Measurements from ENCODE around the gene MTCL1. TPM values are rescaled to one million over a fixed set of nuclear protein-coding genes. Genes with fewer than 3 reads are reported as not detected.

MTCL1 gene
- total RNA-seq, 1 donor from 2014 or later, result 0.80 TPM

GRCh38 chr18:8842506-8842905 is 137.2 kb downstream of the MTCL1 start:
- no peak overlapping the region for H3K4me3 Mint-ChIP-seq
- H3K36me3 Mint-ChIP-seq (ENCODE audit: low read depth), result no peaks in the 10 kb centered on the region
- H3K4me1 Mint-ChIP-seq (ENCODE audit: low read depth), result no peaks in the 10 kb centered on the region
- intact Hi-C loops (cut with micrococcal nuclease), result no loop called here
- H3K27ac Mint-ChIP-seq, result no peak overlapping the region
- H3K27me3 Mint-ChIP-seq (ENCODE audit: insufficient read depth), result peaks cover 7% of the 10 kb centered on the region
- no peaks in the 10 kb centered on the region for H3K9me3 Mint-ChIP-seq
- no peak for DNase-seq (ENCODE audit: low spot score)

DNA sequence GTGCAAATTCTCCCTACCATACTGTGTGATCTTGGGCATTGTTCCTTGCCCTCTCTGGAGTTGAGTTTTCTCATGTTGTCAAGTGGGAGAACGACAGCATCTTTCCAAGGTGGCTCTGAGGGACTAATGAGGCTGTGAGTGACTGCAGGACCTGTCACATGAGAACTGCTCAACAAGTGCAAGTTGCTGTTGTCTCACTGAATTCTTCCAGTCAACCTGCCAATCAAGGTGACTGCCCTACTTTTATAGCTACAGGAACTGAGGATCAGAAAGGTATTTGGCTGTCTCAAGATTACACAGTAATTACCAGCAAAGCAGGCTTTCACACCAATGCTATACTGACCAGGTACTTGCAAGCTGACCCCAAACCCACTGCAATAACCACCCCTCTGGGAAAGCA is 137.6 kb downstream of the MTCL1 start:
- intact Hi-C loops (cut with micrococcal nuclease), result no loop called here
- Mint-ChIP-seq H3K36me3 (ENCODE audit: low read depth) (no peaks in the 10 kb centered on the region), H3K27me3 (ENCODE audit: insufficient read depth) (peaks cover 7% of the 10 kb centered on the region), H3K4me3 (no peak overlapping the region), H3K4me1 (ENCODE audit: low read depth) (no peaks in the 10 kb centered on the region), H3K9me3 (no peaks in the 10 kb centered on the region), H3K27ac (no peak overlapping the region)
- no peak for DNase-seq (ENCODE audit: low spot score)

DNA sequence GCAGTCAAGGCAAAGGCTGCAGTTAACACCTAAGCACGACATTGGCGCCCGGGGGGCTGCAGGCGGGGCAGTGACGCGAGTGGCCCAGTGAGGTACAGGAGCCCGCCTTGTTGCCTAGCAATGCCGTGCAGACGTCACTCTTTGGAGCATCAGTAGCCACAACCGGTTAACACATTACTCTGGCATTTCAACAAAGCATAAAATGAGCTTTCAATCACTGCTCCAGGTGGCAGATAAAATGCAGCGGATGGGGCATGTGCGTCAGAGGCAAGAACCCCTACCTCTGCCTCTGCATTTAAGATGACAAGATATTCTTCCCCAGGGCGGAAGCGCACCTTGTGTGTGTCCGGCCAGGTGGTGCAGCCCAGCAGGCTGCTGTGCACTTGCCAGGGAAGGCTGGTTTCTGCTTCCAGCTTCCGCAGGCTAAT is 139.4 kb downstream of the MTCL1 start:
- Mint-ChIP-seq H3K27me3 (ENCODE audit: insufficient read depth) (peaks cover 7% of the 10 kb centered on the region), H3K36me3 (ENCODE audit: low read depth) (no peaks in the 10 kb centered on the region), H3K4me3 (no peak overlapping the region), H3K9me3 (no peaks in the 10 kb centered on the region), H3K4me1 (ENCODE audit: low read depth) (no peaks in the 10 kb centered on the region), H3K27ac (no peak overlapping the region)
- intact Hi-C loops (cut with micrococcal nuclease), result no loop called here
- no peak for DNase-seq (ENCODE audit: low spot score)

GRCh38 chr18:8845506-8845905 is 140.2 kb downstream of the MTCL1 start:
- H3K4me3 Mint-ChIP-seq, result no peak overlapping the region
- H3K27ac Mint-ChIP-seq, result no peak overlapping the region
- no peaks in the 10 kb centered on the region for H3K9me3 Mint-ChIP-seq
- intact Hi-C loops (cut with micrococcal nuclease), result no loop called here
- no peaks in the 10 kb centered on the region for H3K36me3 Mint-ChIP-seq (ENCODE audit: low read depth)
- H3K27me3 Mint-ChIP-seq (ENCODE audit: insufficient read depth), result peaks cover 9% of the 10 kb centered on the region
- H3K4me1 Mint-ChIP-seq (ENCODE audit: low read depth), result no peaks in the 10 kb centered on the region
- no peak for DNase-seq (ENCODE audit: low spot score)

- H3K9me3 Mint-ChIP-seq, result no peaks in the 10 kb centered on the region
- H3K36me3 Mint-ChIP-seq (ENCODE audit: low read depth), result no peaks in the 10 kb centered on the region
- intact Hi-C loops (cut with micrococcal nuclease), result no loop called here
- DNase-seq (ENCODE audit: low spot score), result no peak
- no peak overlapping the region for H3K27ac Mint-ChIP-seq
- peaks cover 6% of the 10 kb centered on the region for H3K27me3 Mint-ChIP-seq (ENCODE audit: insufficient read depth)
- H3K4me3 Mint-ChIP-seq, result no peak overlapping the region
- H3K4me1 Mint-ChIP-seq (ENCODE audit: low read depth), result no peaks in the 10 kb centered on the region
These were observed 141.9 kb downstream of the MTCL1 start for GRCh38 chr18:8847066-8847755.

DNA sequence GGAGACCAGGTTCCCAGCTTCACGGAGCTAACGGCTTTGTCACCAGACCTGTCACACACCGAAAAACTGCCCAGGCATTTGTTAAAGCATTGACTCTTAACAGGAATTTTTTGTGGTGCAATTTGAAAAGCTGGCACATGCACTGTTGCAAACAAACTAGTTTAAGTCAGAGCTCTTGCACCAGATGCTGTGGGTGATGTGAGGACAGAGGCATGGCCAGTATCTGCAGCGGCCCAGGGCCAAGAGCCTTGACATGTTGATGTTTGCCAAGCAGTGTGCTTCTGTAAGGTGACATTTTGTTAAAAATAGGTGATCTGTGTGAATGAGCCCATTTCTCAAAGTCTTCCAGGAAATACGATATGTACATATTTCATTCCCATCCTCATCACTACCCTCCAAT is 142.5 kb downstream of the MTCL1 start:
- Mint-ChIP-seq H3K4me3 (no peak overlapping the region), H3K9me3 (no peaks in the 10 kb centered on the region), H3K4me1 (ENCODE audit: low read depth) (no peaks in the 10 kb centered on the region), H3K27me3 (ENCODE audit: insufficient read depth) (peaks cover 6% of the 10 kb centered on the region), H3K36me3 (ENCODE audit: low read depth) (no peaks in the 10 kb centered on the region), H3K27ac (no peak overlapping the region)
- no peak for DNase-seq (ENCODE audit: low spot score)
- intact Hi-C loops (cut with micrococcal nuclease), result no loop called here

DNA sequence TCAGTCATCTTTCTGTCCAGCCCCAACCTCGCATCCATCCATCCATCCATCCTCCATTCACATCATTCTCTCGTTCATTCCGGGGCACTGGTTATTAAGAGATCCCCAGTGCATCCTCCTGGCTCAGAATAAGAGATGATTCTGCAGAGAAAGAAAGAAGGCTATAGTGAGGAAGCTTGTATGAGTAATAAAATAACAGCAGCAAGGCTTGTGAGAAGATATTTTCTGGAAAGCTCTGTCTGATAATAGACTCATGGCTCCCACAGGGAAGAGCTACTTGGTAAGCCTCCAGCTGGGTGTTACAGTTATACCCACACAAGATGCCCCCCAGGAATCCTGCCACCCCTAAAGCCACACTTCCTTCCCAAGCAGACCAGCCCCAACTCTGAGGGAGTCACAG is 143.2 kb downstream of the MTCL1 start:
- H3K4me3 Mint-ChIP-seq, result no peak overlapping the region

GRCh38 chr18:8849696-8850095 is 144.3 kb downstream of the MTCL1 start:
- H3K9me3 Mint-ChIP-seq, result no peaks in the 10 kb centered on the region
- no peaks in the 10 kb centered on the region for H3K36me3 Mint-ChIP-seq (ENCODE audit: low read depth)
- H3K4me3 Mint-ChIP-seq, result no peak overlapping the region
- no peak overlapping the region for H3K27ac Mint-ChIP-seq
- peaks cover 6% of the 10 kb centered on the region for H3K27me3 Mint-ChIP-seq (ENCODE audit: insufficient read depth)
- H3K4me1 Mint-ChIP-seq (ENCODE audit: low read depth), result no peaks in the 10 kb centered on the region
- DNase-seq (ENCODE audit: low spot score), result no peak
- intact Hi-C loops (cut with micrococcal nuclease), result no loop called here

More for the DNA sequence above, 143.2 kb downstream of the MTCL1 start:
- no peaks in the 10 kb centered on the region for H3K36me3 Mint-ChIP-seq (ENCODE audit: low read depth)
- DNase-seq (ENCODE audit: low spot score), result no peak
- H3K9me3 Mint-ChIP-seq, result no peaks in the 10 kb centered on the region
- intact Hi-C loops (cut with micrococcal nuclease), result no loop called here
- H3K27ac Mint-ChIP-seq, result no peak overlapping the region
- no peaks in the 10 kb centered on the region for H3K4me1 Mint-ChIP-seq (ENCODE audit: low read depth)
- peaks cover 6% of the 10 kb centered on the region for H3K27me3 Mint-ChIP-seq (ENCODE audit: insufficient read depth)

GRCh38 chr18:8851659-8852058 is 146.3 kb downstream of the MTCL1 start:
- Mint-ChIP-seq H3K4me3 (no peak overlapping the region), H3K27ac (no peak overlapping the region), H3K9me3 (no peaks in the 10 kb centered on the region), H3K27me3 (ENCODE audit: insufficient read depth) (peaks cover 6% of the 10 kb centered on the region), H3K36me3 (ENCODE audit: low read depth) (no peaks in the 10 kb centered on the region), H3K4me1 (ENCODE audit: low read depth) (no peaks in the 10 kb centered on the region)
- intact Hi-C loops (cut with micrococcal nuclease), result no loop called here
- no peak for DNase-seq (ENCODE audit: low spot score)

- intact Hi-C loops (cut with micrococcal nuclease), result no loop called here
- H3K4me3 Mint-ChIP-seq, result no peak overlapping the region
- DNase-seq (ENCODE audit: low spot score), result no peak
- H3K27me3 Mint-ChIP-seq (ENCODE audit: insufficient read depth), result peaks cover 1% of the 10 kb centered on the region
- H3K9me3 Mint-ChIP-seq, result no peaks in the 10 kb centered on the region
- no peaks in the 10 kb centered on the region for H3K4me1 Mint-ChIP-seq (ENCODE audit: low read depth)
- H3K27ac Mint-ChIP-seq, result no peak overlapping the region
- H3K36me3 Mint-ChIP-seq (ENCODE audit: low read depth), result no peaks in the 10 kb centered on the region
These were observed 149.2 kb downstream of the MTCL1 start for GRCh38 chr18:8854550-8854949.

GRCh38 chr18:8854962-8855361 is 149.6 kb downstream of the MTCL1 start:
- no peak for DNase-seq (ENCODE audit: low spot score)
- H3K9me3 Mint-ChIP-seq, result no peaks in the 10 kb centered on the region
- no peaks in the 10 kb centered on the region for H3K36me3 Mint-ChIP-seq (ENCODE audit: low read depth)
- H3K4me1 Mint-ChIP-seq (ENCODE audit: low read depth), result no peaks in the 10 kb centered on the region
- H3K27me3 Mint-ChIP-seq (ENCODE audit: insufficient read depth), result peaks cover 1% of the 10 kb centered on the region
- H3K4me3 Mint-ChIP-seq, result no peak overlapping the region
- H3K27ac Mint-ChIP-seq, result no peak overlapping the region
- intact Hi-C loops (cut with micrococcal nuclease), result no loop called here

- Mint-ChIP-seq H3K27ac (no peak overlapping the region), H3K27me3 (ENCODE audit: insufficient read depth) (no peaks in the 10 kb centered on the region), H3K4me3 (no peak overlapping the region), H3K9me3 (no peaks in the 10 kb centered on the region), H3K4me1 (ENCODE audit: low read depth) (no peaks in the 10 kb centered on the region), H3K36me3 (ENCODE audit: low read depth) (no peaks in the 10 kb centered on the region)
- no peak for DNase-seq (ENCODE audit: low spot score)
- intact Hi-C loops (cut with micrococcal nuclease), result no loop called here
These were observed 150.9 kb downstream of the MTCL1 start for GRCh38 chr18:8856212-8856611.

- no peak overlapping the region for H3K4me3 Mint-ChIP-seq
- no peaks in the 10 kb centered on the region for H3K4me1 Mint-ChIP-seq (ENCODE audit: low read depth)
- no peaks in the 10 kb centered on the region for H3K27me3 Mint-ChIP-seq (ENCODE audit: insufficient read depth)
- H3K27ac Mint-ChIP-seq, result no peak overlapping the region
- no peaks in the 10 kb centered on the region for H3K36me3 Mint-ChIP-seq (ENCODE audit: low read depth)
- DNase-seq (ENCODE audit: low spot score), result no peak
- H3K9me3 Mint-ChIP-seq, result no peaks in the 10 kb centered on the region
- intact Hi-C loops (cut with micrococcal nuclease), result no loop called here
These were observed 151.5 kb downstream of the MTCL1 start for GRCh38 chr18:8856769-8857393.

DNA sequence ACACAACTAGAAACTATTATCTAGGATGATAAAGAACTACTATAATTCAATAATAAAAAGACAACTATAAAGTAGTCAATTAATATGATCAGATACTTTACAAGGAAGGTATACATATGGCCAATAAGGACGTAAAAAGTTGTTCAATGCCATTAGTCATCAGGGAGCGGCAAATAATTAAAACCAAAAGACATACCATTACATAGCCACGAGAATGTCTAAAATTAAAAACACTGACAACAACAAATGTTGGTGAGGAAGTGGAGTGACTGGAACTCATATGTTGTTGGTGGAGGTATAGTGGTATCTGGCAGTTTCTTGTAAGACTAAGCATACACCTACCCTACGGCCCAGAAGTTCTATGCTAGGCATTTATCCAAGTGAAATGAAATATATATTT is 152.4 kb downstream of the MTCL1 start:
- H3K4me3 Mint-ChIP-seq, result no peak overlapping the region
- H3K27ac Mint-ChIP-seq, result no peak overlapping the region
- intact Hi-C loops (cut with micrococcal nuclease), result no loop called here
- DNase-seq (ENCODE audit: low spot score), result no peak
- no peaks in the 10 kb centered on the region for H3K9me3 Mint-ChIP-seq
- no peaks in the 10 kb centered on the region for H3K4me1 Mint-ChIP-seq (ENCODE audit: low read depth)
- no peaks in the 10 kb centered on the region for H3K27me3 Mint-ChIP-seq (ENCODE audit: insufficient read depth)
- no peaks in the 10 kb centered on the region for H3K36me3 Mint-ChIP-seq (ENCODE audit: low read depth)
